Adrenal gland (tissue), 5 donors: ENCODE results near the gene MRPL57.

Source experiments
- CTCF ChIP-seq, 6 experiments: fragments of 450-650 bp in 4 of 6; fragments of 200-600 bp in 2 of 6; sonication (generic) in 1 of 6; IDR thresholded peaks; 1 replicate in 5 of 6; 2 replicates in 1 of 6; pipeline versions ENCODE4 v1.5.1 to v1.8.0; 2016 to 2021; ENCODE audit warnings: antibody characterized with exemption in 6 of 6, mild to moderate bottlenecking in 2 of 6, moderate library complexity in 1 of 6
- POLR2A ChIP-seq, 2 donors: fragments of 450-650 bp; IDR thresholded peaks; one replicate each; pipeline ENCODE4 v1.6.1; 2017; ENCODE audit warnings: antibody characterized with exemption in 2 of 2, mild to moderate bottlenecking in 2 of 2, moderate library complexity in 1 of 2
- donor health status: DM: no; HTN: no; CAD: no.

DNA sequence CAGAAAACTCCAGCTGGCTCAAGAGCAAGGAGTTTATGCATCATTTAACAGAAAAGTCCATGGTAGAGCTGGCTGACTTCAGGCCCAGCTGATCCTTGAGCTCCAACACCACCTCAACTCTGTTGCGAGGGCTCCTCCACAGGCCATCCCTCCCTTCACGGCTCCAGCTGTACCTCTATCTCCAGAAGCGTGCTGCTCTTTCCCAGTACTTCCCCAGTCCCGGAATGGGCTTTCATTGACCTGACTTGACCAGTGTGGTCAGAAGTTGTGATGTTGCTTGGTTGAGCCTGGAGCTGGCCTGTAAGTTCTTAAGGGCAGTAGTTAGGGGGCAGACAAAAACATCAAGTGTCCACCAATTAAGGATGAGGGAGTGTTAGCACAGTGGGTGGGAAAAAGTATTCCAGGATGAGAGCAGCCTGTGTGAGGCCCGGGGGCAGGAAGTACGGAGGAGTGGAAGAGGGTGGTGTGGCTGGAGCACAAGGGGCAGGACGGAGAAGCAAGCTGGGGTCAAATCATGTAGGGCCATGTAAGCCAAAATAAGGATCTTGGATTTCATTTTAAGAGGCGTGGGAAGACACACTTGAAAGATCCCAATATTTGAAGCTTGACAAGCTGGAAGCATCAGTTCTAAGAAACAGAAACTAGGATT, 24.1 kb upstream of the MRPL57 start:
- no peak for TF ChIP-seq CTCF (IDR thresholded peaks at IDR 0.05)
- TF ChIP-seq POLR2A (IDR thresholded peaks at IDR 0.05), result no peak
